Stimulated activated CD8-positive, alpha-beta memory T cell treated with anti-CD3 and anti-CD28 coated beads, Interleukin-12 subunit alpha, Interleukin-12 subunit beta, amount 100 ng/mL, for 4 hours (primary cell): ENCODE data around the gene NOM1.

ENCODE experiments used
- DNase-seq: peaks from one replicate; pipeline ENCODE4 v3.0.0-alpha.2; 2020; ENCODE audit warnings: low read depth

The NOM1 gene

GRCh38 chr7:157016352-157017041, 67.0 kb downstream of the NOM1 start:
- DNase-seq = no peak

GRCh38 chr7:157017149-157017548, 67.6 kb downstream of the NOM1 start:
- no peak for DNase-seq

- no peak for DNase-seq
Measured at GRCh38 chr7:157017603-157018327, 68.3 kb downstream of the NOM1 start.

- DNase-seq = no peak
Measured at GRCh38 chr7:157018328-157018996, 69.0 kb downstream of the NOM1 start.

- DNase-seq = no peak
Measured at GRCh38 chr7:157018997-157019608, 69.6 kb downstream of the NOM1 start.

GRCh38 chr7:157019718-157020451, 70.4 kb downstream of the NOM1 start:
- no peak for DNase-seq

GRCh38 chr7:157020514-157021070, 71.1 kb downstream of the NOM1 start:
- no peak for DNase-seq

- no peak for DNase-seq
Measured at GRCh38 chr7:157021071-157021870, 71.8 kb downstream of the NOM1 start.

- DNase-seq = no peak
Measured at GRCh38 chr7:157021871-157022680, 72.6 kb downstream of the NOM1 start.
